ENCODE data around the gene KLF7.

- TF ChIP-seq CTCF (IDR thresholded peaks at IDR 0.05; ENCODE audit: poor library complexity, severe bottlenecking) (peak; percentile 62), EZH2 (IDR thresholded peaks at IDR 0.05; ENCODE audit: borderline replicate concordance, insufficient read depth, low read length, poor library complexity, severe bottlenecking) (no peak), POLR2AphosphoS5 (IDR thresholded peaks at IDR 0.05) (peak; percentile 94), REST (IDR thresholded peaks at IDR 0.05; ENCODE audit: borderline replicate concordance) (peak; percentile 91)
These were observed 776 bp upstream of the KLF7 start for GRCh38 chr2:207166349-207167098.
